ENCODE data around the gene IL1RL2. TPM values are rescaled to one million over a fixed set of nuclear protein-coding genes. Genes with fewer than 3 reads are reported as not detected.

Gene IL1RL2
- total RNA-seq, 2 donors from 2014 or later: 1.4 to 1.9 TPM

DNA sequence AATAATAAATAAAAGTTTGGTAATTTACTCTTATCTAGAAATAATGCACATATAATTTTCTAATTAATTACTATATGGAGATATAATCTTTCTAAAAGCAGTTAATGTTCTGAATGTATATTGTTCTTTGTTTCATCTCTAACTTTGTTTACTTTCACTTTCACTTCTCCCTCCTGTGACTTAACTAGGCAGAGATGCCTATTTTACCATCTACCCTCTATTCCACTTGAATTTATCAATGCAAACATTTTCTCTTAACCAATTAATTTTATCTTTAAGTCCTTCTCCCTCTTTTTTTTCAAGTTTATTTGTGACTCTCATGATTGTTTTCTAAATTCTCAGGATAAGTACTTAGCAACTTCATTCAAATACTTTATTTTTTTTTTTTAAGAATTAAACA lies 69.5 kb downstream of the IL1RL2 start:
- Mint-ChIP-seq H3K4me1 (ENCODE audit: low read depth) (peaks cover 82% of the 10 kb centered on the region), H3K27ac (peak overlapping the region; percentile 58), H3K27me3 (ENCODE audit: low read depth) (no peaks in the 10 kb centered on the region), H3K9me3 (peaks cover 4% of the 10 kb centered on the region in 2 donors), H3K4me3 (peak overlapping the region; percentile 25 to 57), H3K36me3 (ENCODE audit: insufficient read depth in 2 of 2) (peaks cover 5 to 11% of the 10 kb centered on the region in 2 donors)
- ATAC-seq (replicated peaks in 1 of 2): no peak
- no peak for DNase-seq

DNA sequence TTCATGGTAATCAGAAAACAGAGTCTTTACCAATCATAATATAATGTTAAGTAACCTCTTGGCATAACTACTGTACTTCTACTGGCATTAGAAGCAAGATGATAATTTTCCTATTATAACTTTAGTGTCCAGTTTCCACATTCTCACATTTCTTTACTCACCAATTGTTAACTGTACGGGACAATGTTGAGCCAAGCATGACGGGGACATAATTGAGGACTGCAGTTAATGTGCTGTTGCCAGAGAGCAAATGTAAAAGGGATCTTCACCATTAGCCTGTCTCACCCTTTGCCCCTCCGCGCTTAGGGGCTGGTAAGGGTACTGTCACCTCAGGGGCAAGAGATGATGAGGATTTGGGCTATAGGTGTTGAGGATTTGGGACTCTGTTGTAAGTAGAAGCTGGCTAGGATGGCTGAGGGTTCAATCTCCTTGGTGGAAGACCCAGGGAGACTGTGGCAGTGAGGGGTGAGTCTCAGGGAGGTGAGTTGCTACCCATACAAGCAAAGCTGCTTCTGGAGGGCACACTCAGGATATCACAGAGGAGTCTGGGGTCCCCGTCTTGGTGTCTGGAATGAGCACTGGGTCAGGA lies 70.1 kb downstream of the IL1RL2 start:
- Mint-ChIP-seq H3K27me3 (ENCODE audit: low read depth) (no peaks in the 10 kb centered on the region), H3K4me3 (peak overlapping the region in 1 of 2 donors; percentile 3)

DNA sequence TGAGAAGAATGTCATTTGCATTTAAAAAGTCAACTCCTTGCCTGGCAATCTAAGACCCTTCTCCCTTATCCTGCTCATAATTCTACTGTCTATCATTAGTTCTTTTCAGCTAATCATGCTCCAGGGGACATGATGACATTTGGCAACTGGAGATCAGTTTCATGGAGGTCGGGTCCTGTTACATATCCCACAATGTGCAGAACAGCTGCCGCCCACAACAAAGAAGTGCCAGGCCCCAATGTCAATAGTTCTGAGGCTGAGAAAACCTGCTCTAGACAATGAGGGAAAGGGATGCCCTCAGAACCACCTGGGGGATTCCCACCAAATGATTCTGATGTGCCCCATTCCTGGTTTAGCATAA lies 71.2 kb downstream of the IL1RL2 start:
- Mint-ChIP-seq H3K36me3 (ENCODE audit: insufficient read depth in 2 of 2) (peaks cover 3 to 12% of the 10 kb centered on the region in 2 donors), H3K27ac (peak overlapping the region; percentile 99), H3K4me3 (peak overlapping the region; percentile 23 to 80), H3K27me3 (ENCODE audit: low read depth) (no peaks in the 10 kb centered on the region), H3K9me3 (peaks cover 2 to 4% of the 10 kb centered on the region in 2 donors), H3K4me1 (ENCODE audit: low read depth) (peaks cover 65% of the 10 kb centered on the region)
- ATAC-seq (replicated peaks in 1 of 2) (peak in 1 of 2 donors; percentile 6), DNase-seq (no peak)

More for the DNA sequence above, 70.1 kb downstream of the IL1RL2 start:
- peaks cover 5 to 12% of the 10 kb centered on the region in 2 donors for H3K36me3 Mint-ChIP-seq (ENCODE audit: insufficient read depth in 2 of 2)
- peak overlapping the region; percentile 99 for H3K27ac Mint-ChIP-seq
- peaks cover 76% of the 10 kb centered on the region for H3K4me1 Mint-ChIP-seq (ENCODE audit: low read depth)
- ATAC-seq (replicated peaks in 1 of 2): no peak
- peaks cover 4% of the 10 kb centered on the region in 2 donors for H3K9me3 Mint-ChIP-seq
- no peak for DNase-seq

DNA sequence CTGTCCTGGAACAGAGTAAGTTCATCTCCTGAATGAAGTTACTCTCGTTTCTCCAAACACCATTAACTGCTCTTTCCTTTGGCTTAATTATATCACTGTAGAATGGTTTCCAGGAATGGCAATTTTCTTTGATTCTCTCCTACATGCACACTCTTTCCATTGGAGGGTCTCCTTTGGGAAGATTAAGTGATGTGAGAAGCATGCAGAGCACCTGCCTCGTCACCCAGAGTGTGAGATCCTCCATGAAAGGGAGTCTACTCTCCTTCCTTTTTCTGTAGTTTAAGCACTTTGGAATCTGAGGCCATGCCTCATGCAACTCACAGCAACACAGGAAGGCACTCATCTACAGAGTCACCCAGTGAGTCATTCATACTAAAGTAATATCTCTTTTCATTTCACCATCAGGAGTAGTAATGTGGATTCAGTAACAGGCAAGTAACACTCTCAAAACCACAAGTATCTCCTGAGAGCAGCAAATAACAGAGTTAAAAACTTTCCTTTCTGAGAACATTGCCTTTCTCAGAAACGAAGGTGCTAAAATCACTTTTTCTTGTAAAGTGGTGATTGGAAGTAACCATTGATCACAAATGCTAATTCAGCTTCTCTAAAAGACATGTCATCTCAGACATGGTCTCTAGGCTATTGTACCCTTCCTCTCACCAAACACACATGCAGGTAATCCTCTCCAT lies 71.7 kb downstream of the IL1RL2 start:
- peak overlapping the region; percentile 69 to 80 for H3K4me3 Mint-ChIP-seq
- ATAC-seq (replicated peaks in 1 of 2): peak; percentile 95 to 97

DNA sequence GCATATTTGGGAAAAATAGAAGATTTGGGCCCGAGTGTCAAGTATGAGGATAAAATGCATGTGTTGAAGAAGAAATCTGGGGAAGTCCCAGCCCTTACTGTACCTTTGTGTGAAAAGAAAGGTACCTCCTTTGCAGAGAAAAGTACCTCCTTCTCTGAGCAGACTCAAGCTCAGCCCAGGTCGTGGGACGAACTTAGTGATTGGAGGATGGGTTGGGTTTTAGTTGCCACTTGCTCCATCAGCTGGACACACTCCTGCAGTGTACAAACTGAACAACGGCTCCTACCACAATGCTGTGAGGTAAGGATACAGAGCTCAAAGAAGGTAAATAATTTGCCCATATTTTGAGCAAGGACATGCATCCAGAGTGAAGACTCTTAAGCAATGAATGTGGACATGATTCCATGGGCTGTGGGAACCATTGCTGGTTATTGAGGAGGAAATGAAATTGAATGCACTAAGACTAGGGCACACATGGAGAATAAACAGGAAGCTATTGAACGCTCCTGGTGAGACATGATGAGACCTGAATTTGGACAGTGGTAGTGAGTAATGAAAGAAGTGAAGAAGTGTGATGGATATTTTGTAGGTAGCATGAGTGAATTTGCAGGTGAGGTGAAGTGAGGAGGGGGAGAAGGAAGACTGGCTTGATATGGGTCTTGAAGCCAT lies 74.8 kb downstream of the IL1RL2 start:
- Mint-ChIP-seq H3K36me3 (ENCODE audit: insufficient read depth in 2 of 2) (peaks cover 3 to 7% of the 10 kb centered on the region in 2 donors), H3K9me3 (peaks cover 2 to 3% of the 10 kb centered on the region in 2 donors), H3K27me3 (ENCODE audit: low read depth) (no peaks in the 10 kb centered on the region), H3K4me1 (ENCODE audit: low read depth) (peaks cover 39% of the 10 kb centered on the region), H3K27ac (no peak overlapping the region), H3K4me3 (no peak overlapping the region)
- DNase-seq (no peak), ATAC-seq (replicated peaks in 1 of 2) (no peak)

More for the DNA sequence above, 71.7 kb downstream of the IL1RL2 start:
- Mint-ChIP-seq H3K4me1 (ENCODE audit: low read depth) (peaks cover 63% of the 10 kb centered on the region), H3K36me3 (ENCODE audit: insufficient read depth in 2 of 2) (peaks cover 3 to 12% of the 10 kb centered on the region in 2 donors), H3K27me3 (ENCODE audit: low read depth) (no peaks in the 10 kb centered on the region), H3K9me3 (peaks cover 2 to 4% of the 10 kb centered on the region in 2 donors), H3K27ac (peak overlapping the region; percentile 99)
- DNase-seq: peak; percentile 64 to 72

DNA sequence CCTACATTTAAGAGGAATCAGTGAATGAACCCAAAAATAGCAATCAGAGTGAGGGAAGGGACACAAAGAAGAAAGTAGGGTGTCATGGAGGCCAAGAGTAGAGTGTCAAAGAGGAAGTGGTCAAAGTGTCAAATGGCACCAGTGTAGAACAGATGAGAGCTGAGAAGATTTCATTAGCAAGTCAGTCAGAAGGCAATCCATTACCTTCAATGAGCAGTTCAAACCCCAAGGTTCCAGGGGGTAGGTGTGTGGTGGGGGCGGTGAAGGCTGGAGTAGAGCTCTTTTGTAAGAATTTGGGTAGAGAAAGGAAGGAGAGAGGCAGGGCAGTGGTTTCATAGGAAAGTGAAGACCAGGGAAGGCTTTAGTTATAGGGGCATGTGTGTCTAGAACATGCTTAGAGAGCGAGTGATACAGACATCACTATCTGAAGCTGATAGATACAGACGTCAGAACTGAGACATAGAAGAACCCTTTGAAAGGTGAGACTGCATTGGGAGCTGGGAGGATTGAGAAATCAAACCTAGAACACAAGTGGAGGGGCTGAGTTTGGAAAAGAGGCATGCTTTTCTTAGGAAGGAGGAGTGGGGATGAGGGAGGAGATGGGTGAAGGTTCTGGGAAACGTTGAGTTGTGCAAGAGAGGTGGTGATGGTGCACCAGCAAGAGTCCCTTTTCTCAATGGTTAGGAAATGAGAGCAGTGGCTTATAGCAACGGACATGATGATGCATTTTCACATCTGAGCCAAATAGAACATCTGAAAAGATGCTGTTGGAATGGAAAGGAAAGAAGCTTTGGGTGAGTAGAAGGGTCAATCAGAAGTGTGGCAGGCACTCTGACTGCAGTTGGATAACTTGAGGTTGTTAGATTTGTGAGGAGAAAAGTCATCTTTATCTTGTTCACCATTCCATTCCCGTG lies 75.7 kb downstream of the IL1RL2 start:
- peaks cover 30% of the 10 kb centered on the region for H3K4me1 Mint-ChIP-seq (ENCODE audit: low read depth)
- no peak overlapping the region for H3K27ac Mint-ChIP-seq
- ATAC-seq (replicated peaks in 1 of 2) (no peak), DNase-seq (no peak)
- H3K27me3 Mint-ChIP-seq (ENCODE audit: low read depth): no peaks in the 10 kb centered on the region
- H3K9me3 Mint-ChIP-seq: peaks cover 2 to 3% of the 10 kb centered on the region in 2 donors
- H3K4me3 Mint-ChIP-seq: no peak overlapping the region
- peaks cover 3 to 7% of the 10 kb centered on the region in 2 donors for H3K36me3 Mint-ChIP-seq (ENCODE audit: insufficient read depth in 2 of 2)

DNA sequence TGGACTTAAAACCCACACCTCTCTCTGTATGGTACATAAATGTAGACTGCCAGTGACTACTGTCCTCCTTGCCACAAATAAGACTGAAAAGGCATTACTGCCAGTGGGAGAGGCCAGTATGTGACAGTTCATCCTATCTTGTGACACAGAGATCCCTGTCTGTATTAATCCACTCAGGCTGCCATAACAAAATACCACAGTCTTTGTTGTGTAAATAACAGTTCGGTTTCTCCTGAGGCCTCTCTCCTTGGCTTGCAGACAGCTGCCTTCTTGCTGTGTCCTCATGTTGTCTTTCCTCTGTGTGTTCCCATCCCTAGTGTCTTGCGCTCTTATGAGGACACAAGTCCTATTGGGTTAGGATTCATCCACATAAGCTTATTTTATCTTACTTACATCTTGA lies 78.1 kb downstream of the IL1RL2 start:
- peaks cover 7% of the 10 kb centered on the region for H3K4me1 Mint-ChIP-seq (ENCODE audit: low read depth)
- peaks cover 0 to 2% of the 10 kb centered on the region in 2 donors for H3K36me3 Mint-ChIP-seq (ENCODE audit: insufficient read depth in 2 of 2)
- no peak overlapping the region for H3K4me3 Mint-ChIP-seq
- no peak for ATAC-seq (replicated peaks in 1 of 2)
- no peak for DNase-seq
- H3K27me3 Mint-ChIP-seq (ENCODE audit: low read depth): peaks cover under 1% of the 10 kb centered on the region
- H3K27ac Mint-ChIP-seq: no peak overlapping the region
- H3K9me3 Mint-ChIP-seq: no peaks in the 10 kb centered on the region

DNA sequence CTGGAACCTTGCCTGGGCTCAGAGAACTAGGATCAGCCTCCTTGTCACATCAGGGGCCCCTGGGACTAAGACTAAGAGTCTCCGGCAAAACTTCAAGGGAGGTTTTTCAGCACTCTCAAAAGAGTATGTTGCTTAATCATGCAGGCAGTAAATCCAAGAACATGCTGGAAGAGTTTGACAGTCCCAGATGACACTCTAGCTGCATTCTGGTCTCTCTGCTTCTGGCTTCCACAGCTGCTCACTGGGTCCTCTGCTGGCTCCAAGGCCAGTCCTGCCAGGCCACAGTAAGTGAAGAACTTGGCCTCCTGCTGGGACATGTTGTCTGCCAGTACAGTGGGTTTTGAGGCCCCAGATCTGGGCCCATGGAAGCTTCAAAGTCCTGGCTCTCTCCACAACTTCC lies 79.4 kb downstream of the IL1RL2 start:
- DNase-seq: no peak
- Mint-ChIP-seq H3K27me3 (ENCODE audit: low read depth) (peaks cover 9% of the 10 kb centered on the region), H3K36me3 (ENCODE audit: insufficient read depth in 2 of 2) (peaks cover 5 to 6% of the 10 kb centered on the region in 2 donors), H3K27ac (no peak overlapping the region), H3K9me3 (peaks cover 3 to 4% of the 10 kb centered on the region in 2 donors), H3K4me3 (no peak overlapping the region), H3K4me1 (ENCODE audit: low read depth) (peaks cover 8% of the 10 kb centered on the region)
- ATAC-seq (replicated peaks in 1 of 2): no peak

DNA sequence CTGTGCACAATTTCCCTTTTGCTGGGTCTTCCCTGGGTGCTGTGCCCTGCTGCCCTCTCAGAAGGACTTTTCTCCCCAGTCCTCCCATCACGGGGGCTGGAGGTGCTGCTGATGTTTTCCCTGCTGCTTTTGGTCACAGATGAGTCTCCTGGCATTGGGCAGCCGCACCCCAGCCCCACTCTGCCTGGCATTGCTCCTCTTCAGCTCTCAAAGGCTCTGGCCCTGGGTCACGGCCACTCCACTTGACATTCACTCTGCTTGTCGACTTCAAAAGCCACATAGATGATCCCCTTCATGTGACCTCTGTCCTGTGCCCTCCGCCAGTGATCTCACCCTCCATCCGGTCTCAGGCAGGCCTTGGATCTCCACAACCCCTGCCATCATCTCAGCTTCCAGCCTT lies 81.0 kb downstream of the IL1RL2 start:
- no peak for ATAC-seq (replicated peaks in 1 of 2)
- no peak overlapping the region for H3K4me3 Mint-ChIP-seq

DNA sequence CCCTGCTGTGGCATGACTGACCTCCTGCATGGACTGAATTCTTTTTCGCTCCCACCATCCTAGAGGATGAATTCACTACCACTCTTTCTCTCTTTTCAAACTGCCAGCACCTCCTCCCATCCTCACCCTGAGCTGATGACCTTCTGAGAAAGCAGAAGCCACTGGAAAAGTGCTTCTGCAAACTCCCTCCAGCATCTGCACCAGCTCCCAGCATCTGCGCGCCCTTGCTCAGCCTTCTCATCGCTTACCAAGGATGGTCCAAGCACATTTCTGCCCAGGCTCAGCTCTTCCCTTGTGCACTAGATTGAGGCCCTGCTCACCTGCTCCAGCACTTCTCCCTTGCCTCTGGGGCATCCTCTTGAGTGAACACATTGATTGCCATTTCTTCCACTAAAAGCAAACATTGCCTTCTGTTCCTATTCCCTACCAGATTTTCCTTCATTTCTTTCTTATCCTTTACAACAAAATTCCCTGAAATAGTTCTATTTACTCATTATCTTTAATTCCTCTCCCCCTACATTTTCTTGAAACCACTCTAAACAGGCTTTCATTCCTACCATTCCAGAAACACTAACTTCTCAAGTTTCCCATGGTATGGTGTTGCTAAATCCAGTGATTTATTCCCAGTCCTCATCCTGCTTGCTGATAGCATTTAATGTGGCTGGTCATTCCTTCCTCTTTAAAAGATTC lies 81.8 kb downstream of the IL1RL2 start:
- ATAC-seq (replicated peaks in 1 of 2): no peak

More for the DNA sequence above, 81.0 kb downstream of the IL1RL2 start:
- Mint-ChIP-seq H3K36me3 (ENCODE audit: insufficient read depth in 2 of 2) (peaks cover 5% of the 10 kb centered on the region in 2 donors), H3K27ac (no peak overlapping the region), H3K27me3 (ENCODE audit: low read depth) (peaks cover 9% of the 10 kb centered on the region), H3K4me1 (ENCODE audit: low read depth) (peaks cover 18% of the 10 kb centered on the region), H3K9me3 (peaks cover 3 to 4% of the 10 kb centered on the region in 2 donors)
- DNase-seq: no peak

DNA sequence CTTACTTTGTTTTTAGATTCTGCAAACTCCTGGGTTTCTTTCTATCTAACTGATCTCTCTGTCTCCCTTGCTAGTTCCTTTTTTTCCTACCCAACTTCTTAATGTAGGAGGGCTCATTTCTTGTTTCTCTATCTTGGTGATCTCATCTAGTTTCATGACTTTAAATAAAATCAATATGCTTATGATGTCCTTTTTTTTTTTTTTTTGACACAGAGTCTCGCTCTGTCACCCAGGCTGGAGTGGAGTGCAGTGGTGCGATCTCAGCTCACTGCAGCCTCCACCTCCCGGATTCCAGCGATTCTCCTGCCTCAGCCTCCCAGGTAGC lies 82.3 kb downstream of the IL1RL2 start:
- Mint-ChIP-seq H3K27ac (peak overlapping the region; percentile 43), H3K4me3 (no peak overlapping the region)

More for the DNA sequence above, 81.8 kb downstream of the IL1RL2 start:
- H3K4me1 Mint-ChIP-seq (ENCODE audit: low read depth): peaks cover 14% of the 10 kb centered on the region
- H3K36me3 Mint-ChIP-seq (ENCODE audit: insufficient read depth in 2 of 2): peaks cover 5% of the 10 kb centered on the region in 2 donors
- no peak for DNase-seq
- peaks cover 9% of the 10 kb centered on the region for H3K27me3 Mint-ChIP-seq (ENCODE audit: low read depth)
- H3K27ac Mint-ChIP-seq: peak overlapping the region; percentile 43
- H3K9me3 Mint-ChIP-seq: peaks cover 3 to 4% of the 10 kb centered on the region in 2 donors
- H3K4me3 Mint-ChIP-seq: no peak overlapping the region

DNA sequence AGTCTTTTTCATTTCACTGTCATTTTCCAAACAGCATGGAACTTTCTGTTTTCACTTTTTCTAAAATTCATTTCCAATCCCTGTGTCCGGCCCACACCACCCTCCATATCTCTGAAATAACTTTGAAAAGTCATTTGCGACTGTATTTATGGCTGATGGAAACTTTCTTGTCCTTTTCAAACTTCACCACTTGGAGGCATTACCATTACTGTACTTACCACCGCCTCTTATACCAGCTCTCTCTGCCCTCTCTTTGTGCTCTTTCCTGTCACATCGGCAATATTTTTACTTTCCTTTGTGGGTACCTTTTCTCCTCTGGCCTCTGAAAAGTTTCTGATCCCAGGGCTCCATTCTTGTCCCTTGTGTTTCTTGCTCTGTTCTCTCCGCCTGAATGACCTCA lies 85.0 kb downstream of the IL1RL2 start:
- peak; percentile 79 to 85 for ATAC-seq (replicated peaks in 1 of 2)
- Mint-ChIP-seq H3K36me3 (ENCODE audit: insufficient read depth in 2 of 2) (peaks cover 9 to 13% of the 10 kb centered on the region in 2 donors), H3K9me3 (peaks cover 4 to 6% of the 10 kb centered on the region in 2 donors), H3K27ac (no peak overlapping the region), H3K27me3 (ENCODE audit: low read depth) (peaks cover 9% of the 10 kb centered on the region), H3K4me3 (peak overlapping the region; percentile 31 to 72), H3K4me1 (ENCODE audit: low read depth) (peaks cover 20% of the 10 kb centered on the region)
- DNase-seq: no peak

More for the DNA sequence above, 82.3 kb downstream of the IL1RL2 start:
- H3K4me1 Mint-ChIP-seq (ENCODE audit: low read depth): peaks cover 12% of the 10 kb centered on the region
- ATAC-seq (replicated peaks in 1 of 2) (no peak), DNase-seq (no peak)
- H3K36me3 Mint-ChIP-seq (ENCODE audit: insufficient read depth in 2 of 2): peaks cover 5% of the 10 kb centered on the region in 2 donors
- H3K9me3 Mint-ChIP-seq: peaks cover 3 to 4% of the 10 kb centered on the region in 2 donors
- H3K27me3 Mint-ChIP-seq (ENCODE audit: low read depth): peaks cover 9% of the 10 kb centered on the region

All from activated T-cell treated with anti-CD3 and anti-CD28 coated beads, Interleukin-2, amount 50 U/mL, for 72 hours (primary cell).